Measurements from ENCODE around the gene SPTBN5. TPM values are rescaled to one million over a fixed set of nuclear protein-coding genes. Genes with fewer than 3 reads are reported as not detected.

SPTBN5 gene
- polyA plus RNA-seq, 5 donors, result 0.99 to 1.8 (median 1.4) TPM

DNA sequence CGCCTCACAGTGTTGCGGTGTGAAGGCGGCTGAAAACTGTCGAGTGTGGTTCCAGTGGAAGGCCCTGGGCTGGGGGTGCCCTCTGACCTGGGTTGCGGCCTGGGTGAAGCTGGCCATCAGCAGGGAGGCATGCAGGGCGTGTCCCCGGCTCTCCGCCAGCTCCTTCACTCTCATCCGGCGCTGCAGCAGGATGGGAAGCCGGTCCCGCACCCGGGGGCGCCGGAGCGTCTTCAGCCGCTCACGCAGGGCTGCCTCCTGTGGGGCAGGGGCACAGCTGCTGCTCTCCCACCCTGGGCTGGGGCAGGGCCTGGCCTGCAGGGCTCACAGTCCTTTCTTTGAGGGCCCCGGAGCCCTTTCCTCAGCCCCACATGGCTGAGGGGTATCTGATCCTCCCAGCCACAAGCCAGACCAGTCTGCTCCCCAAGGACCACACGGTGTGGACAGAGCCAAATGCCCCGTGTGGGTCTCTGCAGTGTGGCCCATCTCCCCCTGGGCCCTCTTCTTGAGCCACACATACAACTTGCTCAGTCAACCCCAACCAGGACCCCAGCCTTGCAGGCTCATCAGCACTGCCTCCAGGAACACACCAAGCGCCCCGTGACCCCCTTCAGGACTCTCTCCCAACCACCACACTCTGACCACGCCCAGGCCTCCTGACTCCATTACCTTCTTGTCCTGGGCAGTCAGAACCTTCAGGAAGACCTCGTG is 26.8 kb downstream of the SPTBN5 start:
- no peak for DNase-seq

- no peak for DNase-seq
These were observed 27.6 kb downstream of the SPTBN5 start for GRCh38 chr15:41866263-41866703.

GRCh38 chr15:41865490-41866055 is 28.3 kb downstream of the SPTBN5 start:
- no peak for DNase-seq

DNA sequence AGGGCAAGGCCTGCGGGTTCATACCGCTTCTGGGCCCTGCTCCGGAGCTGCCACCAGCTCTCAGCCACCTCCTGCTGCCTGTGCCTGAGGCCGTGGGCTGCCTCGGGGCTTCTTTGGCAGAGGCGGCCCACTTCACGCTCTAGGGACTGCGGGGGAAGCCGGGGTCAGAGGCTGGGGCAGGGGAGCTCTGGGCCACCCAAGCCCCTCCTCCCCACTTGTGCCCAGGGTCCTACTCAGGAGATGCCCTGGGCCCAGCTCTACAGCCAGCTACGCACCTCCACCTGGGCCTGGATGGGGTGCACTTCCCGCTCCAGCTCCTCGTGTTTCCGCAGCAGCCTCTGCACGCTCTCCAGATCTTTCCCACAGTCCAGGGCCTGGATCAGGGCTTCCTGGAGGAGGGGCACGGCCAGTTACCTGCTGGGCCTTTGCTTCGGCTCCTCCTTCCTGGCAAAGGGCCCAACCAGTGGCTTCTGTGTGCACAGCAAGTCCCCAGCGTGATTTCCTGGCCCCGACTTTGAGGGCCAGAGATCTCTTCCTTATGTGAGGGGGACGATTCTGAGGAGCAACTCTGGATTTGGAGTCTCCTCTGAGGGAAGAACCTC is 31.2 kb downstream of the SPTBN5 start:
- no peak for DNase-seq

DNA sequence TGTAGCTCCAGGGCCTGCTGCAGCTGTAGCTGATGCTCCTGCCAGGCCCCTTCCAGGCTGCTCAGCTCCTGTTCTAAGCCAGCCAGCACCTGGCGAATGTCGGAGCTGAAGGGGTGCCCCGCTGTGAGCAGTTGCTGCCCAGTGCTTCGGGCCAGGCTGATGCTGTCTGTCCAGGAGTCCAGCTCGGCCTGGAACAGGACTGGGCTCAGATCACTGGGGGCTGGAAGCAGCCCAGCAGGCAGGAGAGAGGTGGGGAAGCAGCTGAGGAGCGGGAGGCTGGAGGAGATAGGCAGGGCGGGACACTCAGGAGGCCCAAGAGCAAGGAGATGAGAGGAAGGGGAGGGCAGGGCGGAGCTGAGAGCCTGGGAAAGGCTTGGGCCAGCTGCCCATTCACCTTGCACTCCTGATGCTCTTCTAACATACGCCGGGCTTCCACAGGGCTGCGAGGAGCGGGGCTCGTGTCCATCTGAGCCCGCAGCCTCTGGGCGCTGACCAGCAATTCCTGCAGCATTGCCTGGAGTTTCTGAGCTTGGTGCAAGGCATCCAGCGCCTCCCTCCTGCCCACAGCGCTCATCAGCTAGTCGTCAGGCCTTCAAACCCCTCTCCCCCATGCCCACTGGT is 32.0 kb downstream of the SPTBN5 start:
- no peak for DNase-seq

GRCh38 chr15:41860049-41860828 is 33.6 kb downstream of the SPTBN5 start:
- DNase-seq, result no peak

DNA sequence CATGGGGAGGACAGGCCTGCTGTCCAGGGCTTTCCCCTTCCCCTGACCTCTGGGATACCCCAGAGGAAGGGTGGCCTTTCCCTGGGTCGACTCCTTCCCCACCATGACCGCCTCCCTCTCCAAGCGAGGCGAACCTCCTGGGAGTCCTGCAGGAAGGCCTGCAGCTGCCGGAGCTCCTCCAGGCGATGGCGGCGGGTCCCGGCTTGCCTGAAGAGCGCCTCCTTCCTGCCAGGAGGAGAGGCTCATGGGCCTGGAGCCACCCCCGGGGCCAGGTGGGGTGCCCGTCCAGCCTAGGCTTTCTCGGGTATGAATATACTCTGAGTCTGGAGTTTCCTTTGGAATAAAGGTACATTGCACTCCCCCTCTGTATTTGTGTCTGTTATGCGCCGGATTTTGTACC is 35.1 kb downstream of the SPTBN5 start:
- DNase-seq, result no peak

DNA sequence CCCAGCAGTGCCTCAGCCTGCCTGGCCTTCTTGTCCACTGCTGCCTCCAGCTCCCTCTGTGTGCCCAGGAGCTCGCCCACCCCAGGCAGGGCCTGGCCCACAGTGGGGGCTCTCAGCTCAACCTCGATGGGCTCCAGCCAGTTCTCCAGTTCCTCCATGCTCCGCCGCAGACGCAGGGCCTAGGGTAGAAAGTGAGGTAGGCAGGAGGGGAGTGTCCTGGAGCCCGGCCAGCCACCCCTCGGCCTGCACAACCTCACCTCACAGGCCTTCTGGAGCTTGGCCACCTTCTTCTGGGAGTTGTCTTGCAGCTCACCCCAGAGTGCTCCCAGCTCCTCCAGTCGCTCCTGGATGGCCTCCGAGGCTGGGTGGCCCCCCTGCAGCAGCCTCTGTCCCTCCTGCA is 36.5 kb downstream of the SPTBN5 start:
- DNase-seq, result no peak

- DNase-seq, result no peak
These were observed 37.1 kb downstream of the SPTBN5 start for GRCh38 chr15:41856716-41857115.

DNA sequence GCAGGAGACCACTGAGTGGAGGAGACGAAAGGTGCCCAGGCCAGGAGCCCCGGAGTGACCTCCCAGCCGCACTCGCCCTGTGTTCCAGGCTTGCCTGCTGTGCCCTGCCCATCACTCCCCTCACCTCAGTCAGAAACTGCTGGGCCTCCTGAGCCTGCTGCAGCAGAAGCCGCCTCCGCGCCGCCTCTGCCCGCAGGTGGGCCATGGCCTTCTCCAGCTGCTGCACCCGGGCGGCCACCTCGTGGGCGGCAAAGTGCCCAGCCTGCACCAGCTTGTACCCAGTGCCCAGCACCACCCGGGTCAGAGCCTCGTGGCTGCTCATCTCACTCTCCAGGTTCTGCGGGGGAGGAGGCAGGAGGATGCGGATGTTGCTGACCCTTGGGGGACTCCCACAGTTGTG is 37.6 kb downstream of the SPTBN5 start:
- DNase-seq, result no peak

GRCh38 chr15:41855261-41855961 is 38.4 kb downstream of the SPTBN5 start:
- no peak for DNase-seq

GRCh38 chr15:41854443-41854842 is 39.4 kb downstream of the SPTBN5 start:
- no peak for DNase-seq

DNA sequence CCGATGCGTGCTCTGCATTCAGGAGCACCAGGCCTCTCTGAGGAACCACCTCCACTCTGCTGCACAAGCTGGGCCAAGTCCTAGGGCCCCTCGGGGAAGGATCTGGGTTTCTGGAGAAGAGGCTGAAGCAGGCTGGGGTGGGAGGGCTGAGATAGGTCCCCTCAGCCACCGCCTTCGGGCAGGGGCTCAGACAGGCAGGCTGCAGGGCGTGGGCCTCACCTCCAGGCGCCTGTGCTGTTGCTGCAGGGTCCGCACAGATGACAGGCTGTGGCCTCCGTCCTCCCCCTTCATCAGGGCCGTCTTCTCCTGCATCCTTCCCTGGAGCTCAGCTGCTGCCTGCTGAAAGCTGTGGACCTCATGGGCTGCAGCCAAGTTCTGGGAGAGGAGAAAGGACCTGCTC is 40.0 kb downstream of the SPTBN5 start:
- DNase-seq, result no peak

DNA sequence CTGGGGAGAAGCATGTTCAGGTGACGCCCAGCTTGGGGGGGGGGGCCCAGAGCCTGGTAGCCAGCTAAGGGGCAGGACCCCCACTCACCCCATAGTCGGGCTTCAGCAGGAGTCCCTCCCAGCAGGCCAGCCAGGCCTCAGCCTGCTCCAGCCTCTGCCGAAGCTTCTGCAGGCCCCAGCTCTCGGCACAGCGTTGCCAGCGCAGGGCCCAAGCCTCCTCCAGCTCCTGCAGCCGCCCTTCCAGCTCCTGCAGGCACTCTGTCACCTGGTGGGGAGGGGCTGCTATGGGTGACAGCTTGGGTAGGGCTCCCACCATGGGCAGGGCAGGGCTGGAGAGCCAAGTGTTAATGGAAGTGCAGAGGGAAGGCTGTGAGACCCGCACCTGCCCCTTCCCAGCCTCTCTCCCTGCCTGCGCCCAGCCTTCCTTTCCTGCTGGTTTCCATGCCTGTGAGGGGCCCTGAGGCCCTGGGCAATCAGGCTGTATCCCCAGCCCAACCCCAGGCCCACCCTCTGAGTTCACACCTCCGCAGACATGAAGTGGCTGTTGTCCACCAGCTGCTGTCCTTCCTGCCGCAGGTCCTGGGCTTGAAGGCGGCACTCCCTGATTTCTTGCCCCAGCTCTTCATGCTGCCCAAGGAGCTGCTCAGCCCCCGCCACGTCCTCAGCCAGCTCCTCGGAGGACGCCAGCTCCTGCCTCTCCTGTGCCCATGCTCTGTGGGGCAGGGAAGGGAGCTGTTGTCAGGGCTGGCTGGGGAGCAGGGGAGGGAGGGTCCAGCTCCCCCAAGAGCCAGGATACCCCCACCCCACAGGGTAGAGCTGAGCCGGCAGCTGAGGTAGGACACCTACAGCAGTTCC is 40.9 kb downstream of the SPTBN5 start:
- no peak for DNase-seq

GRCh38 chr15:41851755-41852370 is 42.0 kb downstream of the SPTBN5 start:
- no peak for DNase-seq

GRCh38 chr15:41851167-41851523 is 42.7 kb downstream of the SPTBN5 start:
- DNase-seq, result no peak

GRCh38 chr15:41850482-41851166 is 43.2 kb downstream of the SPTBN5 start:
- no peak for DNase-seq

- DNase-seq, result no peak
These were observed 44.0 kb downstream of the SPTBN5 start for GRCh38 chr15:41849861-41850260.

GRCh38 chr15:41849204-41849603 is 44.6 kb downstream of the SPTBN5 start:
- DNase-seq, result no peak

Data from right lung (tissue), 5 donors.